K562 (cell line): ENCODE measurements around the gene ZNF474. TPM values are rescaled to one million over a fixed set of nuclear protein-coding genes. Genes with fewer than 3 reads are reported as not detected.

Experiments
- ARID1B ChIP-seq: fragments of 450-650 bp; IDR thresholded peaks from 2 replicates; pipeline ENCODE4 v1.6.1; 2016; ENCODE audit warnings: antibody characterized with exemption, mild to moderate bottlenecking, inconsistent platforms
- BDP1 ChIP-seq: IDR thresholded peaks from 3 replicates; pipeline ENCODE4 v1.6.1; 2011; ENCODE audit not compliant: insufficient read length, insufficient read depth
- DMBX1 ChIP-seq: fragments of 250-450 bp; sonication (Bioruptor Pico); IDR thresholded peaks from 2 replicates; pipeline ENCODE4 v1.8.0; 2022; ENCODE audit warnings: inconsistent platforms, mild to moderate bottlenecking, moderate library complexity, borderline replicate concordance
- EP400 ChIP-seq: fragments of 450-650 bp; IDR thresholded peaks from 2 replicates; pipeline ENCODE4 v1.6.1; 2017; ENCODE audit warnings: antibody characterized with exemption, mild to moderate bottlenecking, moderate library complexity
- ETS1 ChIP-seq: conservative IDR thresholded peaks from 2 replicates; pipeline ENCODE4 v1.6.1; 2011; ENCODE audit warnings: low read depth, mild to moderate bottlenecking, low read length; ENCODE audit not compliant: control insufficient read depth
- FUS ChIP-seq: fragments of 200-400 bp; formaldehyde crosslinking; optimal IDR thresholded peaks from 2 replicates; pipeline ENCODE3; 2017; ENCODE audit warnings: low read depth, low read length
- JUND ChIP-seq, 2 experiments: IDR thresholded peaks; 2 replicates in 1 of 2; 3 replicates in 1 of 2; pipeline ENCODE4 v1.6.1; 2011; ENCODE audit warnings: borderline replicate concordance in 2 of 2, low read depth in 2 of 2, low read length in 2 of 2, improper control_type of control experiment in 1 of 2, missing biosample characterization in 1 of 2, missing genetic modification characterization in 1 of 2, missing genetic modification reagents in 1 of 2
- LCOR ChIP-seq: sonication (generic); formaldehyde crosslinking; IDR thresholded peaks from 2 replicates; pipeline ENCODE4 v1.8.0; 2022; ENCODE audit warnings: mild to moderate bottlenecking, missing genetic modification reagents
- MEF2A ChIP-seq: IDR thresholded peaks from 2 replicates; pipeline ENCODE4 v1.6.1; 2011; ENCODE audit warnings: low read depth, mild to moderate bottlenecking, low read length, moderate library complexity; ENCODE audit not compliant: control insufficient read depth
- MNT ChIP-seq, 2 experiments: fragments of 450-650 bp; conservative IDR thresholded peaks; 2 replicates each; pipeline ENCODE4 v1.6.1; 2017; ENCODE audit warnings: mild to moderate bottlenecking in 2 of 2, moderate library complexity in 2 of 2
- NR1H2 ChIP-seq: sonication (generic); formaldehyde crosslinking; IDR thresholded peaks from 2 replicates; pipeline ENCODE4 v1.4.0; 2020; ENCODE audit warnings: mild to moderate bottlenecking, missing genetic modification reagents
- RBM14 ChIP-seq: fragments of 200-400 bp; formaldehyde crosslinking; IDR thresholded peaks from 2 replicates; pipeline ENCODE4 v1.6.1; 2018; ENCODE audit warnings: low read depth, mild to moderate bottlenecking, low read length, moderate library complexity, borderline replicate concordance; ENCODE audit not compliant: insufficient read depth
- SMAD4 ChIP-seq: fragments of 250-450 bp; sonication (Bioruptor Pico); conservative IDR thresholded peaks from 2 replicates; pipeline ENCODE4 v1.8.0; 2021; ENCODE audit warnings: inconsistent platforms, mild to moderate bottlenecking, moderate library complexity
- SMARCB1 ChIP-seq: IDR thresholded peaks from 2 replicates; pipeline ENCODE4 v1.6.1; 2011; ENCODE audit warnings: improper control_type of control experiment, low read depth; ENCODE audit not compliant: insufficient read length
- SRSF9 ChIP-seq: fragments of 200-400 bp; formaldehyde crosslinking; IDR thresholded peaks from 2 replicates; pipeline ENCODE4 v1.6.1; 2017; ENCODE audit warnings: low read depth, low read length, borderline replicate concordance
- USF1 ChIP-seq: sonication (generic); formaldehyde crosslinking; IDR thresholded peaks from 2 replicates; pipeline ENCODE4 v1.9.0; 2022; ENCODE audit warnings: mild to moderate bottlenecking, missing genetic modification reagents
- ZBTB17 ChIP-seq: fragments of 450-650 bp; formaldehyde crosslinking; IDR thresholded peaks from 2 replicates; pipeline ENCODE4 v1.4.0; 2020; ENCODE audit warnings: mild to moderate bottlenecking
- ZNF592 ChIP-seq: fragments of 450-650 bp; IDR thresholded peaks from 2 replicates; pipeline ENCODE4 v1.6.1; 2017; ENCODE audit warnings: antibody characterized with exemption, mild to moderate bottlenecking
- ZNF75A ChIP-seq: fragments of 450-650 bp; formaldehyde crosslinking; IDR thresholded peaks from 2 replicates; pipeline ENCODE4 v1.4.0; 2020; ENCODE audit warnings: mild to moderate bottlenecking
- polyA plus RNA-seq, 8 experiments: library from polyadenylated mRNA; depleted of rRNA in 4 of 8; stranded (reverse) in 5 of 8; unstranded in 3 of 8; fragments of >200 nt; fragmentation: Nextera tagmentation in 2 of 8; fragmentation: Illumina TruSeq in 1 of 8; extraction: Ambion mirVana in 2 of 8; extraction: Trizol in 1 of 8; gene quantifications; 2 replicates each; pipeline versions ENCODE4 v1.2.1 to v1.2.3, GENCODE V29; 2011 to 2014; ENCODE audit warnings: inconsistent platforms in 1 of 8, missing spikeins in 1 of 8
- total RNA-seq, 7 experiments: library from RNA; depleted of rRNA in 6 of 7; stranded (reverse); fragments of >200 nt in 6 of 7; fragmentation: Illumina TruSeq in 2 of 7; extraction: Trizol in 2 of 7; gene quantifications; 2 replicates each; pipeline versions ENCODE4 v1.2.1 to v1.2.3, GENCODE V29; 2011 to 2021; ENCODE audit warnings: low replicate concordance in 1 of 7

Gene ZNF474
- total and polyA plus RNA-seq, 9 of the 15 experiments (the other 6 are each of a cell fraction or from before 2014, with no cell fraction given), result 0.16 to 0.62 (median 0.39) TPM

GRCh38 chr5:122112733-122113558 lies 16.4 kb upstream of the ZNF474 start (continued):
- TF ChIP-seq MNT (conservative IDR thresholded peaks at IDR 0.05) (peak in 1 of 2 experiments; percentile 34; a peak in 1 of 4 replicates), BDP1 (no peak), FUS (no peak), ARID1B (peak; percentile 98), SMAD4 (peak; percentile 85), DMBX1 (CRISPR knock-in tag) (no peak; the same call in 1 of the 2 replicates), SRSF9 (no peak), ZBTB17 (CRISPR knock-in tag) (0 out of 2 replicates have a peak, but pooled peaks have one; percentile 26), USF1 (no peak), NR1H2 (no peak), EP400 (peak; percentile 74), RBM14 (no peak), MEF2A (peak; percentile 83), LCOR (CRISPR knock-in tag) (peak; percentile 68; the same call in 1 of the 2 replicates), ETS1 (no peak), ZNF592 (peak; percentile 89), ZNF75A (CRISPR knock-in tag) (no peak), JUND (IDR thresholded peaks at IDR 0.05; ENCODE audit: borderline replicate concordance, low read depth, low read length) (no peak; the same call in 1 of the 2 replicates), JUND (tag; IDR thresholded peaks at IDR 0.05; ENCODE audit: borderline replicate concordance, low read depth, low read length) (peak; percentile 24; the same call in 1 of the 3 replicates), SMARCB1 (no peak)
